Parathyroid adenoma (tissue), 2 donors: Measurements from ENCODE around the gene MAB21L3.

Experiments
- H2AFZ ChIP-seq: fragments of 300-600 bp; sonication (generic); one replicate; pipeline ENCODE4 v1.7.0; 2017; ENCODE audit warnings: antibody characterized with exemption, mild to moderate bottlenecking
- H3K27ac ChIP-seq: fragments of 300-600 bp; sonication (generic); one replicate; pipeline ENCODE4 v1.7.0; 2017
- H3K27me3 ChIP-seq: fragments of 300-600 bp; sonication (generic); one replicate; pipeline ENCODE4 v1.7.0; 2017; ENCODE audit warnings: low read length; ENCODE audit not compliant: control insufficient read depth, insufficient read depth
- H3K36me3 ChIP-seq: fragments of 300-600 bp; sonication (generic); one replicate; pipeline ENCODE4 v1.7.0; 2017; ENCODE audit warnings: low read length; ENCODE audit not compliant: control insufficient read depth, insufficient read depth
- H3K4me1 ChIP-seq: fragments of 300-600 bp; sonication (generic); one replicate; pipeline ENCODE4 v1.7.0; 2017; ENCODE audit warnings: control low read depth
- H3K4me2 ChIP-seq: fragments of 300-600 bp; sonication (generic); one replicate; pipeline ENCODE4 v1.7.0; 2017; ENCODE audit warnings: low read length
- H3K4me3 ChIP-seq: fragments of 300-600 bp; sonication (generic); one replicate; pipeline ENCODE4 v1.7.0; 2017; ENCODE audit warnings: low read depth, low read length
- H3K79me2 ChIP-seq: fragments of 300-600 bp; sonication (generic); one replicate; pipeline ENCODE4 v1.7.0; 2017; ENCODE audit warnings: control low read depth
- H3K9ac ChIP-seq: fragments of 300-600 bp; sonication (generic); one replicate; pipeline ENCODE4 v1.7.0; 2017; ENCODE audit warnings: mild to moderate bottlenecking
- H3K9me3 ChIP-seq: fragments of 300-600 bp; sonication (generic); one replicate; pipeline ENCODE4 v1.7.0; 2017; ENCODE audit warnings: low read length; ENCODE audit not compliant: control insufficient read depth
- TF ChIP-seq, protein P1 (sequence below): fragments of 300-600 bp; sonication (generic); IDR thresholded peaks from one replicate; pipeline ENCODE4 v1.7.0; 2017; ENCODE audit warnings: antibody characterized with exemption, mild to moderate bottlenecking
- donor health status: primary hyperparathyroidism.

MAB21L3 gene

DNA sequence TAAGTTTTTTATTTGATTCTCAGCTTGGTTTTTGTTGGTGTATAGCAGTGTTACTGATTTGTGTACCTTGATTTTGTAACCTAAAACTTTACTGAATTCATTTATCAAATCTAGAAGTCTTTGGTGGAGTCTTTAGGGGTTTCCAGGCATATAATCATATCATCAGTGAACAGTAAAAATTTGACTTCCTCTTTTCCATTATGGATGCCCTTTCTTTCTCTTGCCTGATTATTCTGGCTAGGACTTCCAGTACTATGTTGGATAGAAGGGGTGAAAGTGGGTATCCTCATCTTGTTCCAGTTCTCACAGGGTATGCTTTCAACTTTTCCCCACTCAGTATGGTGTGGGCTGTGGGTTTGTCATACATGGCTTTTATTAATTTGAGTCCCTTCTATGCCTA lies 23.6 kb upstream of the MAB21L3 start:
- H3K9ac ChIP-seq, result no peak overlapping the region
- H3K4me1 ChIP-seq, result no peaks in the 10 kb centered on the region
- TF ChIP-seq, protein P1, sequence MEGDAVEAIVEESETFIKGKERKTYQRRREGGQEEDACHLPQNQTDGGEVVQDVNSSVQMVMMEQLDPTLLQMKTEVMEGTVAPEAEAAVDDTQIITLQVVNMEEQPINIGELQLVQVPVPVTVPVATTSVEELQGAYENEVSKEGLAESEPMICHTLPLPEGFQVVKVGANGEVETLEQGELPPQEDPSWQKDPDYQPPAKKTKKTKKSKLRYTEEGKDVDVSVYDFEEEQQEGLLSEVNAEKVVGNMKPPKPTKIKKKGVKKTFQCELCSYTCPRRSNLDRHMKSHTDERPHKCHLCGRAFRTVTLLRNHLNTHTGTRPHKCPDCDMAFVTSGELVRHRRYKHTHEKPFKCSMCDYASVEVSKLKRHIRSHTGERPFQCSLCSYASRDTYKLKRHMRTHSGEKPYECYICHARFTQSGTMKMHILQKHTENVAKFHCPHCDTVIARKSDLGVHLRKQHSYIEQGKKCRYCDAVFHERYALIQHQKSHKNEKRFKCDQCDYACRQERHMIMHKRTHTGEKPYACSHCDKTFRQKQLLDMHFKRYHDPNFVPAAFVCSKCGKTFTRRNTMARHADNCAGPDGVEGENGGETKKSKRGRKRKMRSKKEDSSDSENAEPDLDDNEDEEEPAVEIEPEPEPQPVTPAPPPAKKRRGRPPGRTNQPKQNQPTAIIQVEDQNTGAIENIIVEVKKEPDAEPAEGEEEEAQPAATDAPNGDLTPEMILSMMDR, result no peak
- no peaks in the 10 kb centered on the region for H3K36me3 ChIP-seq
- no peak overlapping the region for H3K4me2 ChIP-seq
- no peak overlapping the region for H2AFZ ChIP-seq
- H3K4me3 ChIP-seq, result no peak overlapping the region
- H3K27me3 ChIP-seq, result no peaks in the 10 kb centered on the region
- H3K27ac ChIP-seq, result no peak overlapping the region
- H3K79me2 ChIP-seq, result no peaks in the 10 kb centered on the region
- no peaks in the 10 kb centered on the region for H3K9me3 ChIP-seq

DNA sequence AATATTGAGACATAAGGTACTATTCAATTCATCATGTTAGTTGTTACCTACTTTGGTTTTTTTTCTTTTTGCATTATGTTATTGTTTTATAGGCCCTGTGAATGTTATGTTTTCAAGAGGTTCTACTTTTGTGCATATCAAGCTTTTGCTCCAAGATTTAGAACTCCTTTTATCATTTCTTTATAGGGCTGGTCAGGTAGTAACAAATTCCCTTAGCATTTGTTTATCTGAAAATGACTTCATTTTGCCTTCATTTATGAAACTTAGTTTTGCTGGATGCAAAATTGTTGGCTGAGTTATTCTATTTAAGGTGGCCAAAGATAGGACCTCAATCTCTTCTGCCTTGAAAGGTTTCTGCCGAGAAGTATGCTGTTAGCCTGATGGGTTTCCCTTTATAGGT lies 21.3 kb upstream of the MAB21L3 start:
- Histone ChIP-seq H3K4me1 (no peaks in the 10 kb centered on the region), H3K4me3 (no peak overlapping the region), H3K36me3 (no peaks in the 10 kb centered on the region), H3K4me2 (no peak overlapping the region), H2AFZ (no peak overlapping the region), H3K27me3 (no peaks in the 10 kb centered on the region), H3K27ac (no peak overlapping the region), H3K9ac (no peak overlapping the region), H3K9me3 (no peaks in the 10 kb centered on the region), H3K79me2 (no peaks in the 10 kb centered on the region)
- TF ChIP-seq, protein P1, result no peak

DNA sequence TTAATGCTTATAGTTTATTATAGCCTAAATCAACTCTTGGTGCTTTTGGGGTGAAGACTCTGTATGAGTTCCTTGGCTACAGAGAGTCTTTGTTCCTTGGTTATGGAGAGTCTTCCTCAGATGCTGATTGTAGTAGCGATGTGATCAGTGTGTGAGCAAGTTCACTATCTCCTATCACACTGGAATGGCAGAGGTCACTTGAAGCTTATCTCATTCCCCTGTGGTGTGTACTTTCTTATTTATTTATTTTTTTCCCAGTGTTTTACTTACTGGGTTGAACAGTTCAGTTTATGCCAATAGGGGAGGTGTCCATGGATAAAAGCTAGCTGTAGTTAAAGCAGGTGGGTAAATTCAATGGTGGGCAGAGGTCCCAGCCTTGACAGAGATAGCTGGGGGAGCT lies 20.1 kb upstream of the MAB21L3 start:
- H2AFZ ChIP-seq, result no peak overlapping the region
- H3K9me3 ChIP-seq, result no peaks in the 10 kb centered on the region
- no peak overlapping the region for H3K4me3 ChIP-seq
- no peaks in the 10 kb centered on the region for H3K27me3 ChIP-seq
- TF ChIP-seq, protein P1, result no peak
- no peaks in the 10 kb centered on the region for H3K4me1 ChIP-seq
- H3K4me2 ChIP-seq, result no peak overlapping the region
- H3K36me3 ChIP-seq, result no peaks in the 10 kb centered on the region
- H3K27ac ChIP-seq, result no peak overlapping the region
- no peak overlapping the region for H3K9ac ChIP-seq
- no peaks in the 10 kb centered on the region for H3K79me2 ChIP-seq

DNA sequence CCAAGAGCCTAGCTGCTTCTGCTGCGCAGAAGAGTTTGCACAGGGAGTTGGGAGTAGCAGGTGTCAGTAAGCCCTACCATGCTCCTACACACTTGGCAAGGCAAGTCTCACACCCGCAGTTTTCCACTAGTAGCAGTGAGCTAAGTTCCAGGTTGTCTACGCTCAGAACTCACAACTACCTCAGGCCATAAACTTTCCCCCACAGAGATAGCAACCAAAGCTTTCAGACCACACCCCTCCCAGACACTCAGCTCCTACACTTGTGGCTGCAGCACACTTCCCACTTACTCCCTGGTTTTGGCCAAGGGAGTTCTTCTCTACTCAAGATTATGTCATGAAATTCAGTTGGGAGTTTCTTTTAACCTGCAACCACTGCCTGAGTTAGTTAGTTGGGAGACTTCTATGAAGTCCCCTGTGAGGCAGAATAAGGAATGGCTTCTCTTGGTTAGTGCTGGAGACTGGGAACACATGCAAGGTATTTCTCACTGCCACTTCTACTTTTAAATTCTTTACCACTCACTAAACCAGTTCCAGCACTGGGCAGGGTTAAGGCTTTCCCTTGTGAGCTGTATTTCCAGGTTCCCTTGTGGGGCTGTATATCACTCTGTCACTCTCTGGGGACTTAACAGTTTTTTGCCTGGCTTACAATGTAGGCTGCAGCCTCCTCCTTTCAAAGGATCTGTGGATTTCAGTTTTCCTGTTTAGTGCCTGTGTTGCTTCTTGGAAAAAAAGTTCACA lies 18.3 kb upstream of the MAB21L3 start:
- H3K27me3 ChIP-seq, result no peaks in the 10 kb centered on the region
- H3K79me2 ChIP-seq, result no peaks in the 10 kb centered on the region
- TF ChIP-seq, protein P1, result no peak
- H3K27ac ChIP-seq, result no peak overlapping the region
- no peaks in the 10 kb centered on the region for H3K9me3 ChIP-seq
- H3K4me3 ChIP-seq, result no peak overlapping the region
- H2AFZ ChIP-seq, result no peak overlapping the region
- H3K36me3 ChIP-seq, result no peaks in the 10 kb centered on the region
- H3K9ac ChIP-seq, result no peak overlapping the region
- no peaks in the 10 kb centered on the region for H3K4me1 ChIP-seq
- no peak overlapping the region for H3K4me2 ChIP-seq

DNA sequence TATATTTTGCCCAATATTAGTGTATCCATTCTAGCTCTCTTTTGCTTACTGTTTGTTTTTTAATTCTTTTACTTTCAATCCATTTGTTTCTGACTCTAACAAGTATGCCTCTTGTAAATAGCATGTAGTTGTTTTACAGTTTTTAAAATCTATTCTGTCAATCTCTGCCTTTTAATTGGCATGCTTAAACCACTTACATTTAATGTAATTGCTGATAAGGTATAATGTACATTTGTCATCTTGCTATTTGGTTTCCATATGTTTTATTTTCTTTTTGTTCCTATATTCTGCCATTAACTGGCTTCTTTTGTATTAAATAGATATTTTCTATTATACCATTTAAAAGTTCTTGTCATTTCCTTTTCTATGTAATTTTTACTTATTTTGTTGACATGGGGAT lies 16.2 kb upstream of the MAB21L3 start:
- Histone ChIP-seq H3K79me2 (no peaks in the 10 kb centered on the region), H3K4me2 (no peak overlapping the region), H3K9ac (no peak overlapping the region), H3K36me3 (no peaks in the 10 kb centered on the region), H3K27ac (no peak overlapping the region), H3K9me3 (no peaks in the 10 kb centered on the region), H3K27me3 (no peaks in the 10 kb centered on the region), H3K4me3 (no peak overlapping the region), H3K4me1 (no peaks in the 10 kb centered on the region), H2AFZ (no peak overlapping the region)
- TF ChIP-seq, protein P1, result no peak
